Transverse colon (tissue), 4 donors: ENCODE data around the gene CPEB3. TPM values are rescaled to one million over a fixed set of nuclear protein-coding genes. Genes with fewer than 3 reads are reported as not detected.
"Not testable (repeated sequence)": the region's sequence is repeated elsewhere in the genome, so short reads cannot be mapped to it uniquely, and the experiment has no call there.

Source experiments
- DNase-seq: peaks from one replicate; pipeline ENCODE4 v3.0.0-alpha.2; 2019
- H3K27ac ChIP-seq, 4 donors: fragments of 200-600 bp; sonication (generic); 2 replicates each; pipeline ENCODE4 v1.5.1; 2016 to 2018; ENCODE audit warnings: inconsistent platforms in 4 of 4
- H3K27me3 ChIP-seq: fragments of 200-600 bp; sonication (generic); 2 replicates; pipeline ENCODE4 v1.5.1; 2017; ENCODE audit warnings: inconsistent platforms
- H3K36me3 ChIP-seq, 4 donors: fragments of 200-600 bp; sonication (generic); 2 replicates each; pipeline ENCODE4 v1.5.1; 2017 to 2019; ENCODE audit warnings: inconsistent platforms in 4 of 4
- H3K4me1 ChIP-seq, 4 donors: fragments of 200-600 bp; sonication (generic); 2 replicates each; pipeline ENCODE4 v1.5.1; 2017 to 2020; ENCODE audit warnings: inconsistent platforms in 4 of 4
- H3K4me3 ChIP-seq, 4 donors: fragments of 200-600 bp; sonication (generic); 1 replicate in 1 of 4; 2 replicates in 3 of 4; pipeline versions ENCODE4 v1.5.1 to v1.6.1; 2017 to 2019; ENCODE audit warnings: inconsistent platforms in 4 of 4
- H3K9me3 ChIP-seq, 2 donors: fragments of 200-600 bp; sonication (generic); 2 replicates each; pipeline ENCODE4 v1.5.1; 2017 to 2019; ENCODE audit warnings: inconsistent platforms in 2 of 2
- CTCF ChIP-seq, 5 experiments: fragments of 200-600 bp in 3 of 5; fragments of 450-650 bp in 2 of 5; sonication (generic) in 3 of 5; IDR thresholded peaks; 1 replicate in 2 of 5; 2 replicates in 3 of 5; pipeline ENCODE4 v1.5.1; 2016 to 2017; ENCODE audit warnings: antibody characterized with exemption in 5 of 5, inconsistent platforms in 3 of 5, mild to moderate bottlenecking in 2 of 5, moderate library complexity in 1 of 5
- EP300 ChIP-seq: sonication (generic); formaldehyde crosslinking; IDR thresholded peaks from one replicate; pipeline ENCODE4 v1.6.1; 2017; ENCODE audit warnings: antibody characterized with exemption, low read depth
- POLR2A ChIP-seq: fragments of 450-650 bp; IDR thresholded peaks from one replicate; pipeline ENCODE4 v1.6.1; 2016; ENCODE audit warnings: antibody characterized with exemption, mild to moderate bottlenecking, moderate library complexity
- POLR2AphosphoS5 ChIP-seq, 3 donors: sonication (generic); formaldehyde crosslinking; IDR thresholded peaks; one replicate each; pipeline ENCODE4 v1.6.1; 2016; ENCODE audit warnings: antibody characterized with exemption in 3 of 3
- WGBS, 2 donors: methylation state at CpG; one replicate each; pipeline ENCODE4 v1.1.5; 2018; ENCODE audit warnings: low coverage in 1 of 2; 5-methylcytosine and 5-hydroxymethylcytosine counted together
- in situ Hi-C, 4 donors: fragments of 200-750 bp; cut with MboI; loops; one replicate each; pipeline versions ENCODE4 v1.15.0 to v1.15.1; 2017; ENCODE audit warnings: low sequenced_read_pairs in 3 of 4, low pct_ligation_motif_present in 1 of 4, low pct_unique_long_range_greater_than_20kb in 1 of 4
- intact Hi-C: fragments of 100-400 bp; cut with DNase I; formaldehyde crosslinking; loops from one replicate; pipeline ENCODE4 v1.15.1; 2023; ENCODE audit warnings: low total_unique reads
- total RNA-seq, 4 donors: library from RNA; depleted of rRNA; stranded (reverse); fragments of >200 nt; gene quantifications; one replicate each; pipeline ENCODE4 v1.1.0, GENCODE V29; 2016

The CPEB3 gene
- total RNA-seq, 4 donors from 2014 or later = 10.9 to 24.3 (median 13.1) TPM

- no peak for DNase-seq
- no peaks in the 10 kb centered on the region for H3K27me3 ChIP-seq
- no peak overlapping the region for H3K27ac ChIP-seq
- in situ Hi-C loops (no loop called here), intact Hi-C loops (no loop called here)
- peaks cover 0 to 7% (median 0%) of the 10 kb centered on the region in 4 donors for H3K36me3 ChIP-seq
- H3K4me3 ChIP-seq = no peak overlapping the region
- H3K4me1 ChIP-seq = no peaks in the 10 kb centered on the region
- TF ChIP-seq CTCF (IDR thresholded peaks at IDR 0.05) (no peak), POLR2A (no peak), POLR2AphosphoS5 (IDR thresholded peaks at IDR 0.05) (no peak), EP300 (no peak)
- H3K9me3 ChIP-seq = no peaks in the 10 kb centered on the region
Measured at GRCh38 chr10:92047215-92047614, 243.7 kb downstream of the CPEB3 start.

GRCh38 chr10:92045641-92046106, 245.2 kb downstream of the CPEB3 start:
- in situ Hi-C loops (no loop called here), intact Hi-C loops (no loop called here)
- 74 to 81% methylated on average over 9 to 36 of the region's 37 CpGs for WGBS, 2 donors

GRCh38 chr10:92042541-92042940, 248.3 kb downstream of the CPEB3 start:
- H3K27me3 ChIP-seq = no peaks in the 10 kb centered on the region
- no peaks in the 10 kb centered on the region for H3K4me1 ChIP-seq
- in situ Hi-C loops (no loop called here), intact Hi-C loops (no loop called here)
- no peak overlapping the region for H3K27ac ChIP-seq
- no peak overlapping the region for H3K4me3 ChIP-seq
- no peak for DNase-seq
- no peaks in the 10 kb centered on the region for H3K36me3 ChIP-seq
- H3K9me3 ChIP-seq = no peaks in the 10 kb centered on the region
- TF ChIP-seq EP300 (no peak), POLR2A (no peak), POLR2AphosphoS5 (IDR thresholded peaks at IDR 0.05) (no peak), CTCF (IDR thresholded peaks at IDR 0.05) (no peak)
- WGBS, 2 donors = 80 to 85% methylated on average over 5 of the region's 5 CpGs

More at GRCh38 chr10:92045641-92046106, 245.2 kb downstream of the CPEB3 start:
- Histone ChIP-seq H3K9me3 (no peaks in the 10 kb centered on the region), H3K4me1 (no peaks in the 10 kb centered on the region), H3K4me3 (no peak overlapping the region), H3K27me3 (no peaks in the 10 kb centered on the region), H3K36me3 (no peaks in the 10 kb centered on the region), H3K27ac (no peak overlapping the region)
- no peak for DNase-seq
- no peak for TF ChIP-seq POLR2AphosphoS5 (IDR thresholded peaks at IDR 0.05)
- TF ChIP-seq EP300 = no peak

- DNase-seq = no peak
- Histone ChIP-seq H3K27me3 (no peaks in the 10 kb centered on the region), H3K4me1 (no peaks in the 10 kb centered on the region), H3K9me3 (no peaks in the 10 kb centered on the region), H3K4me3 (no peak overlapping the region), H3K27ac (no peak overlapping the region), H3K36me3 (no peaks in the 10 kb centered on the region)
- intact Hi-C loops = no loop called here
- TF ChIP-seq POLR2AphosphoS5 (IDR thresholded peaks at IDR 0.05) = no peak
- TF ChIP-seq CTCF (IDR thresholded peaks at IDR 0.05) = no peak
- TF ChIP-seq EP300 = no peak
- no peak for TF ChIP-seq POLR2A
- 78 to 93% methylated on average over 1 of the region's 1 CpG for WGBS, 2 donors
- in situ Hi-C loops = no loop called here
Measured at GRCh38 chr10:92038949-92039348, 251.9 kb downstream of the CPEB3 start.

GRCh38 chr10:92033070-92033469, 257.8 kb downstream of the CPEB3 start:
- intact Hi-C loops, in situ Hi-C loops, H3K27me3 ChIP-seq, H3K9me3 ChIP-seq, H3K4me1 ChIP-seq, H3K4me3 ChIP-seq, H3K27ac ChIP-seq, DNase-seq: not testable (repeated sequence)
- peaks cover 0 to 13% (median 6%) of the 10 kb centered on the region in 4 donors for H3K36me3 ChIP-seq
- whole genome bisulfite sequencing, 2 donors = 74 to 98% methylated on average over 3 of the region's 3 CpGs
